ENCODE data around the gene INF2. TPM values are rescaled to one million over a fixed set of nuclear protein-coding genes. Genes with fewer than 3 reads are reported as not detected.

Gene INF2
- total RNA-seq, 1 donor from 2014 or later, result 28.4 TPM

GRCh38 chr14:104691546-104692260, 2.3 kb downstream of the INF2 start:
- ATAC-seq, result no peak

GRCh38 chr14:104692261-104692938, 3.0 kb downstream of the INF2 start:
- ATAC-seq, result no peak

DNA sequence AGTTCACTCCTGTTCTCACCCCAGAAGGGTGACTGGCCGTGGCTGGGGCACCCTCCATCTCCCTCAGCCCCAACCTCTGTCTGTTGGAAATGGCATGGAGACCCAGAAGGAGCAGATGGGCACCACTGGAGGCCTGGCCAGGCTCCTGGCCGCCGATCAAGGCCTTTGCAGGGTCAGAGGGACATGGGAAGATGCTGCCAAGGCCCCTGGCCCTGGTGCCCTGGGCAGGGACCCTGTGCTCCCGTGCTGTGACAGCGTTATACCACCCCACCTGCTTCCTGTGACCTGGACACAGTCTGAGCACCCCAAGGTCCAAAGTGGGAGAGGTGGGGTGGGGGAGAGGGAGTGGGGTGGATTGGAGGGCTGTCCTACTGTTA, 3.5 kb downstream of the INF2 start:
- no peak for ATAC-seq

- no peak for ATAC-seq
These were observed 4.3 kb downstream of the INF2 start for GRCh38 chr14:104693482-104694431.

GRCh38 chr14:104694475-104694950, 5.1 kb downstream of the INF2 start:
- no peak for ATAC-seq

DNA sequence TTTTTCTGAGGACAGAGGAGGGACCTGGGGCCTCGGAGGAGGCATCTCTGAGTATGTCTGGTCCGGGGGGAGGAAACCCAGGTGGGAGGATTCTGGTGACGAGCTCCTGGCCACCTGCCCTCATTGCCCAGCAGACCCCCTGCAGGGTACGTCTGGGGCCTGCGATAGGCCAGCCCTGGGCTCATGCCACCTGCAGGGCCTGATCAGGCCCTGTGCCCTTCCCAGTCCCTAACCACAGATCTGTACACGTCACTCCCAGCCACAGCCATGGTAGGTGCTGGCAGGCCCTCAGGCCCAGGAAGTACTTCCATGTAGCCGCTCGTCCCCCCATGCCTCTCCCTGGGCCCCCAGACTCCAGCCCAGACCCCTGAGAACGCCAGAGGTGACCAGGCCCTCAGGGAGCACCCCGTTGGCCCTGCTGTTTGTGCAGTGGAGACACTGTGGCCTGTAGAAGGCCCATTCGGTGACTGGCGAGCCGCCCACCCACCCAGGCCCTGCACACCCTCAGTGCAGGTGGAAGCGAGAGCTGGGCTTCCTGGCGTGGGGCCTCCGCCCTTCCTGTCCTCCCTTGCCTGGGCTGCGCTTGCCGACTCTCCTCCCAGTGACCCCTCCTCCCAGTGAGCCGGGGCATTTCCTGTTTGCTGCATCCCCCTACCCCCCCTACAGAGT, 5.7 kb downstream of the INF2 start:
- ATAC-seq, result peak; percentile 26

DNA sequence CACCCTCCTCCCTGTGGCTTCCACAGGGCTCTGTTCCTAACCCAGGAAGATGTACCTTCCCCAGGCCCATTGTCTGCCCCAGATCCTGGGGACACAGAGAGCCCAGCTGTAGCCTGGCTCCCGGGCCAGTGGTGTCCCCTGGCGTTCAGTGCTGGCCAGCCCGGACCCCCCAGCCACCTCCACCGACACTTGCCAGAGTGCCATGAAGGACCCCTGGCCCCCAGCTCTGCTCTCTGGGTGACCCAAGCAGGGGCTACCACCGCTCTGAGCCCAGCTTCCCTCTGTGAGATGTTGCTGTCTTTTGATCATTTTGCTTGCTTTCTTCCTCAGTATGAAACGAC, 6.2 kb downstream of the INF2 start:
- no peak for ATAC-seq

- ATAC-seq, result no peak
These were observed 7.4 kb downstream of the INF2 start for GRCh38 chr14:104696671-104697316.

DNA sequence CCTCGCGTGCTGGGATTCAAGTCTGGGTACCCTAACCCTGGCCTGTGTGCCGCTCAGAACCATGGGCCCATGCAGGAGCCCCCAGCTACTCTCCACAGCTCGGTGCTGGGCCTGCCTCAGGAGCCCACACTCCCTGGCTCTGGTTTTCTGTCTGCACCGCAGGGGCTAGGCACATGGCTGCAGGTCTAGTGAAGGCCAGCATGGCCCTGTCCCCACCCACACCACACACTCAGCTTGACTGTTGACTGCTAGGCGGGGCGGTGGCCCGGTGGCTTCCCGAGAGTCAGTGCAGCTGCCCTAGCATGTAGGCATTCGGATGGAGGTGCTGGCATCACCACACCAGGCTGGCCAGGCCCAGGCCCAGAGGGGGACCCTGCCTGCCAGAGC, 7.9 kb downstream of the INF2 start:
- peak; percentile 6 for ATAC-seq

DNA sequence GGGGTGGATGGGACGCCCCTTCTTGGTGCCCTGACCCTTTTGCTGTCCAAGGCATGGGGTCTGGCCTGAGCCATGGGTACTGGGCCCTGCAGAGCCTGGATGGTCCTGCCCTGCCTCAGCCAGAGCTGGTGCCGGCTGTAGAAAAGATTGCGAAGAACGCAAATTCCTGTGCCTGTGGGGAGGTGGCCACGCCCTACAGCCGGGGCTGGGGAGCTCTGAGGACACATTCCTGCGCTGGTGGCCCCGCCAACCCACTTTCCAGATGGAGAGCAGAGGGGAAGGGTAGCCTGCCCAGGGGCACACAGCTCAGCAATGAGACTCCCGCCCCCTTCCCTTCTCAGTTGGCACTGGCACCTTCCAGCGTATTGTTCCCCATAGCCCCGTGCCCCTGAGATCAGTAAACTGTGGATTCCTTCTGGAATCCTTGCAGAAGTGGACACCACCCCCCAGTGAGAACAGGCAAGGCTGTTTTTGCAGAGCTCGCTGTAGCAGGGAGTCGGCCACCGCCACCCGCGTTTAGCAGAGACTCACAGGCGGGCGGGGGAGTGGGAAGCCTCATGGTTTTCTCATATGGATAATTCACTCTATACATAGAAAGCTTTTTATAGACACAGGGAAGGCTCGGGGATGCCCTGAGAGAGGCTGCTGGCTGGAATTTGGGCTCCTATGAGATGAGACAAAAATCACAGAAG, 8.6 kb downstream of the INF2 start:
- ATAC-seq, result no peak

- ATAC-seq, result no peak
These were observed 9.4 kb downstream of the INF2 start for GRCh38 chr14:104698688-104699425.

- ATAC-seq, result no peak
These were observed 10.0 kb downstream of the INF2 start for GRCh38 chr14:104699426-104699748.

DNA sequence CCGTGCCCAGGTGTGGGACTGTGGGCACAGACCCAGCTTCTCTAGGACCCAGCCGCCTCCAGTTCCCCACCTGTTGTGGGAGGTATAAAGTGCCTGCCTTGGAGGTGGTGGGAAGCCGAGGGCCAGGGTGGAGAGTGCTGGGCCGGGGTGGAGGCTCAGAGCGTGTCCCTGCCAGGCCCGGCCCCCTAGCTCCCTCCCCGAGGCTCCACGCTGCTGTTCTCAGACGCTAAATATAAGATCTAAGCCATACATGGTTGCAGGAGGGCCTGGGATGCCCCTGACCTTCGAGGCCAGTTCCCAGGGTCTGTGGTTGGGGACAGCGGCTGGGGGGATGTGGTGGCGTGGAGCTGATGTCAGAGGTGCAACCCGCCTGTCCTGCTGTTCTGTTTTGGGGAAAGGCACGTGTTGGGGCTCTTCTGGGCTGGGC, 10.8 kb downstream of the INF2 start:
- no peak for ATAC-seq

DNA sequence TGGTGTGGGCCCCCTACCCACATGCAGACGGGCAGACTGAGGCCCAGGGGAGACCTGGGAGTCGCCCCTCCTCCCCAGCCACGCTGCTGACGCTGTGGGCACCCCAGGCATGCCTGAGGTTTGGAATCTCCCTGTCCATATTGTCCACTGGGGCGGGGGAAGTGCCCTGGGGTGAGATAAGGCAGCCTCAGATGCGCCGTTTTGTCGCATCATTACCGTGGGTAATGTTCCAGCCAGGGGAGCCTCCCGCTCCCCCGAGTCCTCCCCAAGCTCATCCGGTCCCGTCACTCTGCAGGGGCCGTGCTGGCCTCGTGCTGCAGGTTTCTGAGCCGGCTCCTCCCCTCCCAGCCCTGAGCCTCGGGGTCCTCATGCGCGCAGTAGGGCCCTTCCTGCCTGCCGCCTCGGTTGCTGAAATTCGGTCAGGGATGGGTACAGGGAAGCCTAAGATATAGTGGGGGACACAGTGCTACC, 11.4 kb downstream of the INF2 start:
- no peak for ATAC-seq

DNA sequence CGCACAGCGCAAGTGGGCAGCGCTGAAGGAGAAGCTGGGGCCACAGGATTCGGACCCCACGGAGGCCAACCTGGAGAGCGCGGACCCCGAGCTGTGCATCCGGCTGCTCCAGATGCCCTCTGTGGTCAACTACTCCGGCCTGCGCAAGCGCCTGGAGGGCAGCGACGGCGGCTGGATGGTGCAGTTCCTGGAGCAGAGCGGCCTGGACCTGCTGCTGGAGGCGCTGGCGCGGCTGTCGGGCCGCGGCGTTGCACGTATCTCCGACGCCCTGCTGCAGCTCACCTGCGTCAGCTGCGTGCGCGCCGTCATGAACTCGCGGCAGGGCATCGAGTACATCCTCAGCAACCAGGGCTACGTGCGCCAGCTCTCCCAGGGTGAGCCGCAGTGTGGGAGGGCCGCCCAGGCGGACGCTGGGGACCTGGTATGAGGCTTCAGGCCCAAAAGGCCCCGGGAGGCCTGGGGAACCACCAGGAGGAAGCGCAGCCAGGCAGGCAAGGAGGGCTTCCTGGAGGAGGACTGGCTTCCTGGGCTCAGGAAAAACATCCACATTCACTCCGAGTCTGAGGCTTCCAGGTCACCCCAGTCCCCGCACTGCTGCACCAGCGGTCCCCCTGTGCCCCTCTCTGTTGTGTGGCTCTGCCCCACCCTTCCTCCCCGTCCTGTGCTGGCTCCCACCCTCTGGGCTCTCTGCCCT, 12.1 kb downstream of the INF2 start:
- ATAC-seq, result no peak

- no peak for ATAC-seq
These were observed 12.7 kb downstream of the INF2 start for GRCh38 chr14:104702106-104702505.

DNA sequence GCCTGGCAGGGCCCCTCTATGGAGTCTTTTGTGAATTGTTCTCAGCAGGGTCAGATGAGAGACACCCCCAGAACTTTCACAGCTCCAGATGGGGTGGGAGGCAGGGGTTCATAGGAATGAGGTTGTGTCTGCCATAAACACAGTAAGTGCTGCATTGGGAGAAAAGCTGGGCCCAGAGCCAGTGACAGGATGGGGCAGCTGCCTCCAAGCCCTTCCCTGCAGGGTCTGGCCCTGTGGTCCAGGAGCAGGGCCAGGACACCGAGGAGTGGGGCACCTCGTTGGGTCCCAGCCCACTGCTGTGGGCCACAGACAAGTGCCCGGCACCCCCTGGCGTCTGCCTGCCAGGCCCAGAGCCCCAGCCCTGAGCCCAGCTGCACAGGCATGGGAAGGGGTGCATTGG, 13.3 kb downstream of the INF2 start:
- ATAC-seq, result no peak

- no peak for ATAC-seq
These were observed 13.9 kb downstream of the INF2 start for GRCh38 chr14:104703269-104703668.

DNA sequence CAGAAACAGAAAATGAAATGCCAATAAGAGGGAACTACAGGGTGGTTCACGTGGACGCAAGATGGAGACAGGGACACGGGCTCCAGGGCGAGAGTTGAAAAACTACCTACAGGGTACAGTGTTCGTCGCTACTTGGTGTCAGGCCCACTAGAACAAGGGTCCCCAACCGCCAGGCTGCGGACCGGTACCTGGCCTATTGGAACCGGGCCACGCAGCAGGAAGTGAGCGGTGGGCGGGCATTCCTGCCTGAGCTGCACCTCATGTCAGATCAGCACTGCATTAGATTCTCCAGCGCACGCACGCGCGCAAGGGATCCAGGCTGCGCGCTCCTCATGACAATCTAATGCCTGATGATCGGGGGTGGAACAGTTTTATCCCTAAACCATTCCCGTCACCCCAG, 14.8 kb downstream of the INF2 start:
- ATAC-seq, result no peak

All from esophagus mucosa (tissue), 1 donor.